ENCODE measurements around the gene DYNLT4.

Gene DYNLT4

DNA sequence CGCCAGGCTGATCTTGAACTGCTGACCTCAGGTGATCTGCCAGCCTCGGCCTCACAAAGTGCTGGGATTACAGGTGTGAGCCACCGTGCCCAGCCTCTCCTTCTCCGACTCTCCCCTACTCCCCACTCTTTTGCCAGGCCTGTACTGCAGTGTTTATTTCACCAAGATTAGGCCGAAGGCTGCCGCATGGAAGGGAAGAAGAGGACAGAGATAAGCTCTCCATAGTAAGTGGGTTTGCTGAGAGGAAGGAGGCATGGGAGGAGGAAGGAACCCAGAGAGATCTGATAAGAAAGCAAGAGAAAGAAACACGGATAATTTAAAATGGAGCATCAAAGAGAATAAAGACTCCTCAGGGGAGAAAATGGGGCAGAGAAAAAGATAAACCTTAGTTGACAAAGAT lies 27.2 kb upstream of the DYNLT4 start:
- no peak overlapping the region for H3K27ac ChIP-seq
- TF ChIP-seq, protein P1, sequence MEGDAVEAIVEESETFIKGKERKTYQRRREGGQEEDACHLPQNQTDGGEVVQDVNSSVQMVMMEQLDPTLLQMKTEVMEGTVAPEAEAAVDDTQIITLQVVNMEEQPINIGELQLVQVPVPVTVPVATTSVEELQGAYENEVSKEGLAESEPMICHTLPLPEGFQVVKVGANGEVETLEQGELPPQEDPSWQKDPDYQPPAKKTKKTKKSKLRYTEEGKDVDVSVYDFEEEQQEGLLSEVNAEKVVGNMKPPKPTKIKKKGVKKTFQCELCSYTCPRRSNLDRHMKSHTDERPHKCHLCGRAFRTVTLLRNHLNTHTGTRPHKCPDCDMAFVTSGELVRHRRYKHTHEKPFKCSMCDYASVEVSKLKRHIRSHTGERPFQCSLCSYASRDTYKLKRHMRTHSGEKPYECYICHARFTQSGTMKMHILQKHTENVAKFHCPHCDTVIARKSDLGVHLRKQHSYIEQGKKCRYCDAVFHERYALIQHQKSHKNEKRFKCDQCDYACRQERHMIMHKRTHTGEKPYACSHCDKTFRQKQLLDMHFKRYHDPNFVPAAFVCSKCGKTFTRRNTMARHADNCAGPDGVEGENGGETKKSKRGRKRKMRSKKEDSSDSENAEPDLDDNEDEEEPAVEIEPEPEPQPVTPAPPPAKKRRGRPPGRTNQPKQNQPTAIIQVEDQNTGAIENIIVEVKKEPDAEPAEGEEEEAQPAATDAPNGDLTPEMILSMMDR (conservative IDR thresholded peaks at IDR 0.05) = no peak

DNA sequence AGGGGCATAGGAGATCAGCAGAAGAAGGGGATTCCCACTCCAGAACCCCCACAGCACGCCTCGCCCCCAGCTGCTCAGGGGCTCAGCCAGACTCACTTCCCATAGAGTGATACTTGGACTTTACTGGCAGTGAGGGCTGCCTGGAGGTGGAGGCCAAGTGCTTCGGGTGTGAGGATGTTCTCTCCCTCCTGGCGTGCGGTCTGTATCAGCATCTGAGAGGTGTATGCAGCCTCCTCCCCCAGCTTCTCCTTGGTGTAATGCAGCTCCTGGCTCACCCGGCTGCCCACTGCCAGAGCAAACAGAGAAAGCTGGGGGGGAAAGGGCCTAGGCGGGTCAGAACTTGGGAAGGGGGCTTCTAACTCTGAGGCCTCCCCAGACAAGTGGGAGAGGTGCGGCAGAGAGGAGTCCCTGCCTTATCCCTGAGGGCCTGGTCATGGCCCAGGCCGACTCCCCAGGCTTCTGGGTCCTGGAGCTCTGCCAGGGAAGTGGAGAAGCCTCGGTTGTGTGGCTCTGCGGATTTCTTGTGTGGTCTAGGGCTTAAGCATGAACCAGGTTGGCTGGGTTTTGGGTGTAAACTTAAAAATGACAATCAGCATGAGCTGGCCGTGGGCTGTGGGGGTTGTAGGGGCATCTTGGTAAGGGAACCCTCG lies 25.0 kb upstream of the DYNLT4 start:
- H3K27ac ChIP-seq = no peak overlapping the region

DNA sequence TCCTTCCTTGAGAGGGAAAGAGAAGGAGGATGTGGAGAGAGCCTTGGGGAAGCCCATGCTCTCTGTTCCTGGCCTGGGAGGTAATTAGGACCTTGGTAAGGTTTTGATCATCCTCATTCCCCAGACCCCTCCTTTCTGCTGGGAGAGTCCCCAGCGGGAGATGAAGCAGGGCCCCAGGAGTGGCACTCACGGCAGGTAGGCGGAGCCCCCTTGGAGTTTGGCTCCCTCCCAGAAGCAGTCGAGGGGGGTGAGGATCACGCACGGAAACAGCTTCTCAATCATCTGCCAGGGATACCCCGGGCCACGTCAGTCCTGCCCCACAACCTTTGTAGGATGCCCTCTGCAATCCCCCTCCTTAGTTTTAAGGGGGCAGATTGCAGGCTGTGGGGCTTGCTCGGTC lies 24.4 kb upstream of the DYNLT4 start:
- no peak overlapping the region for H3K27ac ChIP-seq
- TF ChIP-seq, protein P1 (conservative IDR thresholded peaks at IDR 0.05) = no peak

More for the DNA sequence above, 25.0 kb upstream of the DYNLT4 start:
- TF ChIP-seq, protein P1 (conservative IDR thresholded peaks at IDR 0.05) = no peak

DNA sequence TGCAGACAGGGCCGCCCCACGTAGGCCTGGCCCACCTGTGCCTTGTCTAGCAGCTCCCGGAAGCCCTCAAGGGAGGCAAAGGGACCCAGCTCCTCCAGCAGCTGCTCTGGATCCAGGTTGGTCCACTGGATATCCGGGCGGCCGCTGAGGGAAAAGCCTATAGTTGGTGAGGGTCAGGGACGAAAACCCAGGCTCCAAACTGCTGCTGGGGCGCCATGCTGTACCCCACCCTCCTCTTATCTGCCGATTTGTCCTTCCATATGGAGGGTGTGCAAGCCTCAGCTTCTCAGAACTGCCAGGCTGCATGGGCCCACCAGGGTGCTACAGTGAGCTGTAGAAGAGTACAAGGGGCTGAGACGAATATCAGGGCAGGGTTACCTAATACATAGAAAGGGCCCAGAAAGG lies 23.8 kb upstream of the DYNLT4 start:
- no peak overlapping the region for H3K27ac ChIP-seq
- TF ChIP-seq, protein P1 (conservative IDR thresholded peaks at IDR 0.05) = no peak

DNA sequence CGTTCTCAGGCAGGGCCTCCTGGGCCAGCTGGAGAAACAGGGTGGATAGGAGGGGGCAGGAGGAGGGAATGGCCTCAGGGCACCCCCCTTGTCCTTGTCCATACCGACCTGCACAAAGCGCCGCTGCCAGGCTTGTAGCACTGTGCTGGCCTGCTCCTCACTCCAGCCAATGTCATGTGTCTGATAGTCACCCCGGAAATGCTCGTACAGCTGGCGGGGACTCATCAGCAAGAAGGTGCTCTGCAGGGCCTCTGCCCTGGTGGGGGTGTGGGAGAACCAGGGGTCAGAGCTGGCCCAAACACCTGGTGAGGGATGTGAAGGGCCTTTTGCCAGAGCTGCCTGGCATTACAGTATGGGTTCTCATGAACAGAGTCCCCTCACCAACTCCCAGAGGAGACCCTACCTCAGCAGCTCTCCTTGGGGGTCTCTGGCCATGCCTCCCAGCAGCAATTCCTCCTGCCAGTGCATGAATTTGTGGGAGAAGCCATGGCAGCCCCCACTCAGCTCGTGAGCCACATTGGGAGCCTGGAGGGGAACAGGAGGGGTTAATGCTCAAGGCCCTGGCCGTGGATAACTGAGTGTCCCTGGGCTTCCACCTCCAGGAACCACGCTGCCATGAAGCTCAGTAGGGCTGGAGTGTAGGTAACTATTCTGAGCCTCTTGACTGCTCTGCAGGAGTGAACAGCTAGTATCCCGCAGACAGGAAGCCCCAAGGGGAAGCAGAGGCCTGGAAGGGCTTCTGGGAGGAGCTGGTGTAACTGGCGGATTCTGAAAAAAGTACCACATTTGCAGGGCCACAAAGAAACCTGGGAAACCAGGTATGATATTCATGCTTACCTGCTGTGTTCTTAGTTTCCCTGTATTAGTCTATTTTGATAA lies 22.6 kb upstream of the DYNLT4 start:
- no peak overlapping the region for H3K27ac ChIP-seq
- TF ChIP-seq, protein P1 (conservative IDR thresholded peaks at IDR 0.05) = no peak

DNA sequence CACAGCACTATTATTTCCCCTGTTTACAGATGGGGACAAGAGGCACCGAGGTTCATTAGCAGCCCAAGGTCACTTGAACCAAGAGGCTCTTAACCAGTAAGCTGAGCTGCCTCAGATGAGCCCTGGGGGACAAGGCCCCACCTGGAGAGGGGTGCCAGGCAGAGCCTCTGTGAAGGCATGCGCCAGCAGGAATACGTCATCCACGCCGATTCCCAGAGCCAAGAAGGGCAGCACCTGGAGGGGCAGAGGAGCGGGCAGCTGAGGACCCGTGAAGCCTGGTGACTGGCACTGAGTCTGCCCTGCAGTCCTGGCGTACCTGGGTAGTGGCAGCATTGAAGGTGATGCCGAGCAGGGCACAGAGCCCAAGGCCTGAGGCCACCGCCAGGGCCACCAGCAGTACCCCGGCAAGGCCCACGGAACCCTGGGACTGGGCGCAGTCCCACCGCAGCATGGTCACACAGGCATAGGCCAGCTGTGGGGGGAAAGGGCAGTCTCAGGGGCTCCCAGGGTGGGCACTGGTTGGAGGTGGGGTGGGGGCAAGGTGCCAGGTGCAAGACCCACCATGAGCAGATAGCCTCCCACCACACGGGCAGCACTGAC lies 21.8 kb upstream of the DYNLT4 start:
- TF ChIP-seq, protein P1 (conservative IDR thresholded peaks at IDR 0.05) = no peak

DNA sequence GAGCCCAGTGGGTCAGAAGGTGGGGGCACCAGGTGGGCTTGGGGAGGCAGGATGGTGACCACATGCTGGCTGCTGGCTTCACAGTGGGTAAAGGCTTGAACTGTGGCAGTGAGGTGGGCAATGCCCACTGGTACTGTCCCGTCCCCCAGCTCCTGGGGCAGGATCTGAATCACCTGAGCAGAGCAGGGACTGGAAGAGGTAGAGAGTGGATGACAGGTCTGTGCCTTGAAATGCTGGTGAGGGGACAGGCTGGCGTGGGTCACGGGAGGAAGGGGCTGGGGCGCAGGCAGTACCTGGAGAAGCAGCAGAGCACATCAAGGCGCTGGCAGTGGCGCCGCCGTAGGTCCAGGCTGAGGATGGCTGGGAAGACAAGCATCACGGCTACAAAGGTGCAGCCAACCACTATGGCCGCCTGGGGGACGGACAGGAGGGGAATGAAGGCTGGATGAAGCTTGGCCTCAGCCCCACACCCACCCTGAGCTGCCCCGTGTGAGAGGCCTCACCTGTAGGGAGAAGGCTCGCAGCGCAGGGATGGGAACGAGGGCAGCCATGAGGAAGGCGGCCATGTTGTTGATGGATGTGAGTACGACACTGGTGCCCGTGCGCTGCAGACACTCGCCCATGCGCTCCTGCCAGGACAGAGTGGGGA lies 21.0 kb upstream of the DYNLT4 start:
- TF ChIP-seq, protein P1 (conservative IDR thresholded peaks at IDR 0.05) = no peak
- H3K27ac ChIP-seq = no peak overlapping the region

More for the DNA sequence above, 21.8 kb upstream of the DYNLT4 start:
- no peak overlapping the region for H3K27ac ChIP-seq

Data from VCaP (cell line).